Adrenal gland (tissue), 5 donors: ENCODE measurements around the gene TCEA3.

Source experiments
- POLR2A ChIP-seq, 2 donors: fragments of 450-650 bp; IDR thresholded peaks; one replicate each; pipeline ENCODE4 v1.6.1; 2017; ENCODE audit warnings: antibody characterized with exemption in 2 of 2, mild to moderate bottlenecking in 2 of 2, moderate library complexity in 1 of 2
- TF ChIP-seq, protein P1 (sequence below), 6 experiments: fragments of 450-650 bp in 4 of 6; fragments of 200-600 bp in 2 of 6; sonication (generic) in 1 of 6; IDR thresholded peaks; 1 replicate in 5 of 6; 2 replicates in 1 of 6; pipeline versions ENCODE4 v1.5.1 to v1.8.0; 2016 to 2021; ENCODE audit warnings: antibody characterized with exemption in 6 of 6, mild to moderate bottlenecking in 2 of 6, moderate library complexity in 1 of 6
- donor health status: DM: no; HTN: no; CAD: no.

DNA sequence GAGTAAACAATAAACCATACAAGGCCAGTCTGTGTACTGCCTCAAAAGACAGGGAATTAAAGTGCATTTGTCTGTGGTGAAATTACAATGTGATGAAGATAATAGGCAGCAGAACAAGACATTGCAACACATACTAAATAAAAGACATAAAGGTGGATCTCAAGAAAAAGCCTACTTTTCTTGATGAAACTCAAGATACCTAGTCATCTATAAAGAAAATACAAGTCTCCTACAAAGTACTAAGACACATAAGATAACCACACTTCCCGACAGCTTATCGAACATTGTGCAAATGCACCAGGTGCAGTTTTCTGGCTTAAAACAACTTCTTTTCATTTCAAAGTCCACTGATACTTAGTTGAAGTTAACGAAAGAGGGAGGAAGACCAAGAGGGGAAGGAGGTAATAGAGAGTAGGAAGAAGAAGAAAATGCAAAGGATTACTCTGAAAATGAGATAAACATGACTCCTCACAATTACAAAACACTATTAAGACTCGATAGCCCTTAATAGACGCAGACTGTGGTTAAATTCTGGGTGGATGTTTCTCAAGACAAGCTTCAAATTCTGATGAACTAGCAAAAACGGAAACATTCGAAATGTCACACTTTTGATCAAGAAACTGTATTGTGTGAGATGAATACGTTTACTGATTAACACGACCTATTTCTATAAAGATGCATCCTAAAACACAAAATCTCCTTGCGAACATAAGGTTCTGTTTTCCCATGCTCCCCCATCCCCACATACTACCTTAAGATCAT, 82.4 kb downstream of the TCEA3 start:
- TF ChIP-seq POLR2A (IDR thresholded peaks at IDR 0.05) = no peak
- TF ChIP-seq, protein P1, sequence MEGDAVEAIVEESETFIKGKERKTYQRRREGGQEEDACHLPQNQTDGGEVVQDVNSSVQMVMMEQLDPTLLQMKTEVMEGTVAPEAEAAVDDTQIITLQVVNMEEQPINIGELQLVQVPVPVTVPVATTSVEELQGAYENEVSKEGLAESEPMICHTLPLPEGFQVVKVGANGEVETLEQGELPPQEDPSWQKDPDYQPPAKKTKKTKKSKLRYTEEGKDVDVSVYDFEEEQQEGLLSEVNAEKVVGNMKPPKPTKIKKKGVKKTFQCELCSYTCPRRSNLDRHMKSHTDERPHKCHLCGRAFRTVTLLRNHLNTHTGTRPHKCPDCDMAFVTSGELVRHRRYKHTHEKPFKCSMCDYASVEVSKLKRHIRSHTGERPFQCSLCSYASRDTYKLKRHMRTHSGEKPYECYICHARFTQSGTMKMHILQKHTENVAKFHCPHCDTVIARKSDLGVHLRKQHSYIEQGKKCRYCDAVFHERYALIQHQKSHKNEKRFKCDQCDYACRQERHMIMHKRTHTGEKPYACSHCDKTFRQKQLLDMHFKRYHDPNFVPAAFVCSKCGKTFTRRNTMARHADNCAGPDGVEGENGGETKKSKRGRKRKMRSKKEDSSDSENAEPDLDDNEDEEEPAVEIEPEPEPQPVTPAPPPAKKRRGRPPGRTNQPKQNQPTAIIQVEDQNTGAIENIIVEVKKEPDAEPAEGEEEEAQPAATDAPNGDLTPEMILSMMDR (IDR thresholded peaks at IDR 0.05) = no peak
